Measurements from ENCODE around the gene ADAMTS15. TPM values are rescaled to one million over a fixed set of nuclear protein-coding genes. Genes with fewer than 3 reads are reported as not detected.

The ADAMTS15 gene
- total RNA-seq, 1 donor from 2014 or later: 6.4 TPM

- DNase-seq (ENCODE audit: low spot score) (peak; percentile 41), ATAC-seq (no peak)
- intact Hi-C loops (cut with DNase I): no loop called here
These were observed 23.4 kb downstream of the ADAMTS15 start for GRCh38 chr11:130471731-130472433.

DNA sequence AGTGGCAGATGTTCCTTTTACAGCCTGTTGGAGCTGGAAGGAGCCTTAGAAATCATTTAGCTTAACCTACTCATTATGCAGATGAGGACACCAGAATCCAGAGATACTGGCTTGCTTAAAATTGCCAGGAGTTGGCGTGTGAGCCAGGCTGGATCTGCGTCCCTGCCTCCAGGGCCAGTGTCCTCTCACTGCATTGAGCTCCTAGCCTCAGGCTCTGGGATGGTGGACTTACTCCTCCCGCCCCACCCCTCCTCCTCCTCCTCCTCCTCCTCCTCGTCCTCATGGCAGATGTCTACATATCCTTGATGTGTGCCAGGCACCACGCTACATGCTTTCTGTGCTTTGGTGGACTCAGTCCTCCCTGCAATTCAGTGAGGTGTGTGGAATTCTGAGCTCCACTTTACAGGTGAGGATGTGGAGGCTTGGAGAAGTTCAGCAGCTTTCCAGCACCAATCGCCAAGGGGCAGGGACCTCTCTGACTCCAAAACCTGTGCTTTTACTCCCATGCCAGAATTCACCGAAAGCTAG is 24.1 kb downstream of the ADAMTS15 start:
- intact Hi-C loops (cut with DNase I): no loop called here
- DNase-seq (ENCODE audit: low spot score): no peak
- no peak for ATAC-seq

DNA sequence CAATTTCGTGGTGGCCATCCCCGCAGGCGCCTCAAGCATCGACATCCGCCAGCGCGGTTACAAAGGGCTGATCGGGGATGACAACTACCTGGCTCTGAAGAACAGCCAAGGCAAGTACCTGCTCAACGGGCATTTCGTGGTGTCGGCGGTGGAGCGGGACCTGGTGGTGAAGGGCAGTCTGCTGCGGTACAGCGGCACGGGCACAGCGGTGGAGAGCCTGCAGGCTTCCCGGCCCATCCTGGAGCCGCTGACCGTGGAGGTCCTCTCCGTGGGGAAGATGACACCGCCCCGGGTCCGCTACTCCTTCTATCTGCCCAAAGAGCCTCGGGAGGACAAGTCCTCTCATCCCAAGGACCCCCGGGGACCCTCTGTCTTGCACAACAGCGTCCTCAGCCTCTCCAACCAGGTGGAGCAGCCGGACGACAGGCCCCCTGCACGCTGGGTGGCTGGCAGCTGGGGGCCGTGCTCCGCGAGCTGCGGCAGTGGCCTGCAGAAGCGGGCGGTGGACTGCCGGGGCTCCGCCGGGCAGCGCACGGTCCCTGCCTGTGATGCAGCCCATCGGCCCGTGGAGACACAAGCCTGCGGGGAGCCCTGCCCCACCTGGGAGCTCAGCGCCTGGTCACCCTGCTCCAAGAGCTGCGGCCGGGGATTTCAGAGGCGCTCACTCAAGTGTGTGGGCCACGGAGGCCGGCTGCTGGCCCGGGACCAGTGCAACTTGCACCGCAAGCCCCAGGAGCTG is 24.8 kb downstream of the ADAMTS15 start:
- no peak for ATAC-seq
- intact Hi-C loops (cut with DNase I): no loop called here
- peak; percentile 57 for DNase-seq (ENCODE audit: low spot score)

GRCh38 chr11:130473795-130474377 is 25.4 kb downstream of the ADAMTS15 start:
- intact Hi-C loops (cut with DNase I): no loop called here
- ATAC-seq: no peak
- DNase-seq (ENCODE audit: low spot score): no peak

- intact Hi-C loops (cut with DNase I): no loop called here
- DNase-seq (ENCODE audit: low spot score): no peak
- no peak for ATAC-seq
These were observed 26.4 kb downstream of the ADAMTS15 start for GRCh38 chr11:130474637-130475400.

DNA sequence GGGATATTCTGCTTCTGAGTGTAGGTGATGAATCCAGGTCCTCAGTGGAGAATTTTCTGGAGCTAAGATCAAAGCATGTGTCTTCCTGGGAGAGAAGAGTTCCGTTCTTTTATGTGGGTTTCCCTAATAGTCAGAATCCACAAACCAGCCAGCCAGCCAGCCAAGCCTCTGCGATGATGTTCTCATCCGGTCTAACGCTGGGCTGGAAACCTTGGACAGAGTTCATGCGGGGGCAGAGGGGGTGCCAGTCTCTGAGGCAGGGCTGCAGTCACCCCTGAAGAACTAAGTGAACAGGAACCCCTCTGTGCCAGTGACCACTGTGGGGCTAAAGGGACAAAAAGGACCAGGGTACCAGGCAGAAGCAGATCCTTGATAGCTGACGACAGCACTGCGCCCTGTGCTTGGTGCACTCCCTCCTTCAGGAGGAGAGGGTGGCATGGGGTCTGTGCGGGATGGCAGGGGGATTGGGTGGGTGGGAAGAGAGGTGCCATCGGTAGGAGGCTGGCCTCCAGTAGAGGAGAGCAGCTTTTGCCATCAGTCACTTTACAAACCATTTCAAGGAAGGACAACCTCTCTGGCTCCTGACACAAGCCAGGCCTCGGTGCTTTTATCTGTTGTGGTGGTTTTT is 27.1 kb downstream of the ADAMTS15 start:
- intact Hi-C loops (cut with DNase I): loop anchor here (1.0 kb wide), 1 partner anchor 16 kb away; no protein-coding TSS in a partner anchor
- DNase-seq (ENCODE audit: low spot score) (no peak), ATAC-seq (no peak)

GRCh38 chr11:130476200-130476921 is 27.9 kb downstream of the ADAMTS15 start:
- DNase-seq (ENCODE audit: low spot score): no peak
- ATAC-seq: no peak
- intact Hi-C loops (cut with DNase I): loop anchor here (1.0 kb wide), 1 partner anchor 17 kb away; no protein-coding TSS in a partner anchor

- intact Hi-C loops (cut with DNase I): loop anchor here (1.0 kb wide), 1 partner anchor 18 kb away; no protein-coding TSS in a partner anchor
- ATAC-seq (no peak), DNase-seq (ENCODE audit: low spot score) (no peak)
These were observed 28.6 kb downstream of the ADAMTS15 start for GRCh38 chr11:130476922-130477491.

DNA sequence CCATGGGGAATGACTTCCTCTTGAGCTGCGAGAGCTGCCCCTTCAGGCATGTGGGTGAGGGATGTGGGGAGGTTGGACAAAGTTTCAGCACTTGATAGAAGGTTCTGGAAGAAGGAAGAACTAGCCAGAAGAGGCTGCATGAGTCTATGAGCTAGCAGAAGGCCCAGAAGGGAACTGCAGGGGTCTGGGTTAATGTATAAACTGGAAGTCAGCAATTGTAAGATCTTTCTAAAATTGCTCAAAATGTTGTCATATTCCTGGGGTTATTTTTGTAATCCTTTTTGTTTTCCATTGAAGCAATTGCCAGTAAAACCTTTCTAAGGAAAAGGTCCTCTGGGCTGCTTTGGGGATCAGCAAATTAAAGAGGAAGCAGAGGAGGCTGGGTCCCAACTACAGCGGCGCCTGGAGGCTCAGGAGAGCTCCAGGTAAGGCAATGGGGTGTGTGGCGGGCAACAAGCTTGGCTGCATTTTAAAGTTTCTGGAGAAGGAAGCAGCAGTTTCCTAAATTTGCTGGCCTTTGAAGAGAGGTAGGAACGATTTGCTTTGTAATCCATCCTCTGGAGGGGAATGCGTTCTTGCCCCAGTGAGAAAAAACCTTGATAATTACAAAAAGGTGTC is 29.2 kb downstream of the ADAMTS15 start:
- DNase-seq (ENCODE audit: low spot score): no peak
- ATAC-seq: peak; percentile 6
- intact Hi-C loops (cut with DNase I): no loop called here

DNA sequence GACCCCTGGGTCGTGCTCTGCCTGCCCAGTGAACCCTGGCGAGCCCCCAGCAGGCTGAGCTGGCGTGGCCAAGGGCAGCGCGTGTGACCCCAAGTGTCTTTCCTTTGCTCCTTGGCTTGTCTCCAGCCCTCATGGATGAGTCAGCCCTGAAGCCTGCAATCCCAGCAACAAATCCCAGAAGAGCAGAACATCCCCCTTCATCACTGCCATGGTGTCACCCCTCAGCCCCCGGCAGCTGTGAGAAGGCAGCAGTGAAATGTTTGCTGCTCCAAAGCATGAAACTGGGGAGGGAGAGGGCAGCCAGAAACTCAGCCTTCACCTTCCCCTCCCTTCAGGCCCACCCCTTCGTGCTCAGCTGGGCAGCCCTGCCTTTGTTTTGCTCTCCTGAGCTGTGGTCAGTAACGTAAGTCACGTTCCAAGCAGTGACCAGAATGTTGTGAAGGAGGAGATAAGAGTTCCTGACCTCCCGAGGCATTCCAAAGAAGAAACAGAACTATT is 29.8 kb downstream of the ADAMTS15 start:
- peak; percentile 89 for DNase-seq (ENCODE audit: low spot score)
- ATAC-seq: peak; percentile 91
- intact Hi-C loops (cut with DNase I): no loop called here

DNA sequence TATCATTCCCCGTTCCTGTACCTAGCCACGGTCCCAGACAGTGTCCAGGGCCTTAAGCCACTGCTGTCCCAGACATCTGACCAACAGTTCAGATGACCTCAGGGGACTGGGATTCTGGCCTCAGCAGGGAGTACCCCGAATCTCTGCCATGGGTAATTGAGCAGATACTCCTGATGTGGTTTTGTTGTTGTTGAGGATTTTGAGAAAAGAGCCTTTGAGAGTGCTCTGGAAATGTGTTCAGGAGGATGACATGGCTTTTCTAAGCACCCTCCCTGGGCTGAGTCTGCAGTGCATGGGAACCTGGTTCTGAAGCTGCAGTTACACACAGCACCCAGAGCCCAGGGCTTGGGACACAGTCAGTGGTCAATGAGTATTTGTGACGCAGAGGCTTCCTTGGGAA is 30.4 kb downstream of the ADAMTS15 start:
- ATAC-seq (peak; percentile 18), DNase-seq (ENCODE audit: low spot score) (no peak)
- intact Hi-C loops (cut with DNase I): no loop called here

DNA sequence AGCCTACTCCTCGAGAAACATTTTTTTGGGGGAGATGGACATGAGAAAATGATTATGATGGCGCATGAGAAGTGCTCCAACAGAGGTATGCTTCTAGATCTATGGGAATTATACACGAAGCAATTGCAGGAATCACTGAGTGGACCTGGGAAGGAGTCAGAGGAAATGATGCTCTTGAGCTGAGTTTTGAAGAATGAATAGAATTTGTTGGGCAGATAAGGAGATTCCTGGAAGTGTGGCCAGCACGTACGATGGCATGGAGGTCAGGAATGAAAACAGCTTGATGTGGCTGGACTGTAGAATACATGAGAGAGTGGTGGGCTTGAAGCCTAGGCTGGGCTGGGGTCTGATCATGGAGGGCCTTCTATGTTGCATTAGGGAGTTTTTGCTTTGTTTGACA is 31.7 kb downstream of the ADAMTS15 start:
- no peak for ATAC-seq

DNA sequence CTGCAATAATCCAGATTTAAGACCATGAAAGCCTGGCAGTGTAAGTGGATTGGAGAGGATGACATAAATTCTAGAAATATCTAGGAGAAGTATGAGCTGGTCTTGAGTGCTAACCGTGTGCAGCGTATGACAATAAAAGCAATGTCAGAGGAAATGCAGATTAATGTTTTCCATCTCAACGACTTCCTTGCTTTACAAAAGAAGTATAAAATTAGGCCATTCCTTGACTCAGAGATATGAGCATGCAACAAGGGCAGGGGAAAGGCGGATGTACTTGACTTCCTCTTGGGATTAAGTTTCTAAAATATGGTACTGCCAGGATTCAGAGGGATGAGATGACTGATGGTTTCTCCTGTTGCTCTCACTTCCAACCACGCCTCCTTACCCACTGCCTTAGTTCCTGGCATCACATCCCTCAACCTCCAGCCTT is 32.3 kb downstream of the ADAMTS15 start:
- ATAC-seq (no peak), DNase-seq (ENCODE audit: low spot score) (no peak)
- intact Hi-C loops (cut with DNase I): no loop called here

More for the DNA sequence above, 31.7 kb downstream of the ADAMTS15 start:
- DNase-seq (ENCODE audit: low spot score): no peak
- intact Hi-C loops (cut with DNase I): no loop called here

DNA sequence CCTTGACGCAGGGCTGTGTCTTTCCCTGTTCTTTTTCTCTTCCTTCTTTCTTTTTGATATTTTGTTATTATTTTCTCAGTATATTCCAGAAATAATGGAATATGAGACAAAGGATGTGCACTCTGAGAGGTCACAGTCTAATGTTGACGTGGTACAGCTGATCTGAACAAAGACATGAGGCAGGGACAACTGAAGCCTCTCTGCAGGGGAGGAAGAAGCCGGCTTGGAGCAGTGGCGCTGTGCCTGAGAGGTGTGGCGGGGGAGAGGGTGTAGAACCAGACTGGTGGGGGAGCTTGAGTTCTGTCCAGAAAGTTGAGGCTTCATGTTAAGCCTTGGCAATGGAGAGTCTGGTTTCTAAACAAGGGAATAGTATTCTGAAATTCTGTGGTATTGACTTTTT is 34.7 kb downstream of the ADAMTS15 start:
- ATAC-seq (no peak), DNase-seq (ENCODE audit: low spot score) (no peak)
- intact Hi-C loops (cut with DNase I): no loop called here

DNA sequence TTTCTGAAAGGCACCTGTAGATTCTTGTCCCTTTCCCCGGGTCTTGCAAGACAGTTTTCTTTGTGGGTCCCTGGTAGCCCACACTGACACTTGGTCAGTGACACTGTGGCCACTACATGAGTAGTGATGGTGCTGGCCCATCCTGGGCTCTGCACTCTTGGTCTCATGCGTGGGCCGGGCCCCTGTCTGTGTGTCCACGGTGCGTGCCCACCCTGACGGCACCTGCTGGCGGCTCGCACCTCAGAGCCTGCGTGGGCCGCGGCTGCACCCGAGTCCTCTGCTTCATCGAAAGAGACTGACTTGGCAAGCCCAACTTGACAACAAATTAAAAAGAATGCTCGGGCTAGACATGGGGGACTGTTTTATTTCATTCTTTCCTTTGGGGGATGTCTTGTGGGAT is 37.5 kb downstream of the ADAMTS15 start:
- ATAC-seq (no peak), DNase-seq (ENCODE audit: low spot score) (no peak)
- intact Hi-C loops (cut with DNase I): no loop called here

DNA sequence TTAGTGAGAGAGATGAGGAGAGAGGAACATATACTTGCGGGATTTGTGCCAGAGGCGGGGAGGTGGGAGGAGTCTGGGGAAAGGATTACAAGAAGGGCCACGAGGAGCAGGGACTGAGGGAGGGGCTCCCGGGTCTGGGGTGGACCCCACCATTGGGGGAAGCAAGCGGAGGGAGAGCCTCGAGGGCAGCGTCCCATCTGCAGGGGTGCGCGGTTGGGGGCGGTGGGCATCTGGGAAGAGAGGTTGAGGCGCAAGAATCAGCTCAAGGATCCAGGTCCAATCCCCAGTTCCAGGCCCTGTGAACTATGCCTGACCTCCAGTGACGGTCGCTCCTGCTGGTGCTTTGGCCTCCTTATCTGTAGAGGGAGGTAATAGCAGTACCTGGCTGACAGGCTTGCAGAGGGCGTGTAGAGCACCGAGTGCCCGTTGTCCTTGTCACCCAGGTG is 38.0 kb downstream of the ADAMTS15 start:
- DNase-seq (ENCODE audit: low spot score): no peak
- intact Hi-C loops (cut with DNase I): no loop called here
- no peak for ATAC-seq
